NOMO-1 treated with dmso at 0.1 percent for 144 hours (cell line): Measurements from ENCODE around the gene SRSF3.
"Not testable (repeated sequence)": the region's sequence is repeated elsewhere in the genome, so short reads cannot be mapped to it uniquely, and the experiment has no call there.

ENCODE experiments used
- DNase-seq: peaks from one replicate; lab custom pipeline; 2025; ENCODE audit not compliant: unreplicated experiment; lab: John Stamatoyannopoulos, UW

The SRSF3 gene

DNA sequence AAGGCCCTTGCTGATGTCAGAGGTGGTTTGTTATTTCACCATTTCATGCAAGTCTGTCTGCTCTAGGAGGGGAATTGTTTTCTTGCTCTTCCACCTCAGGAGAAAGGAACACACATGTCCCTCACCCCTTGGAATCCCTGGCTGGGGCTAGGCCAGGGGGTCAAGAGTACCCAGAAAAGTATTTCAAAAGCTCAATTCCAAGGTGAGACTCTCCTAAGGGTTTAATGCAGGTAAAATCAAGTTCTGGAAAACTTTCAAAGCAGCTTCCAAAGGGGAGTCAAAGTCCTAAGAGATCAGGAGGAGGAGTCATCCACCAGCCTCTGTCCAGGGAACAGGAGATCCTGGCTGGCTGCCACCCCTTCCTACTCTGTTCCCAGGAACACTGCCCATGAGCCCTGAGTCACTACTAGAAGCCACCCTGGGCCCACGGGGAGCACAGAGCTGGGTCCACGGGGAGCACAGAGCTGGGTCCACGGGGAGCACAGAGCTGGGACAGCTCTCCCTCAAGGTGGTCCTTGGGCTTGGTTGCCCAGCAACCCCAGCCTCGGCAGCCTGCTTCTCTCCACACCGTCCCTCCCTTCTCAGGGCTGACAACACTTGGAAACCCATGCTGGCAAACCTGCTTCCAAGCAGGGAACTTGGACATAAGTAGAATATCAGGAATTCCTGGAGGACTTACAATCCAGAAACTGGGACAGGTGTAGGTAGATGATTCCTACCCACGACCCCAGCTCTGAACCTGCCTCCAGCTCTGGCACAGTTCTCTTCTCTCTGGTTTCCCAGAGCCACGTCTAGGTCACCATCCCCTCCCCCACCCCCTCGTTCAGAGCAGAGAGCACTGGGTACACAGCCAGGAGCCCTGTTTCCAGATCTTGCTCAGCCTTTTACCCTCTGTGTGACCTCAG, 49.0 kb downstream of the SRSF3 start:
- no peak for DNase-seq

DNA sequence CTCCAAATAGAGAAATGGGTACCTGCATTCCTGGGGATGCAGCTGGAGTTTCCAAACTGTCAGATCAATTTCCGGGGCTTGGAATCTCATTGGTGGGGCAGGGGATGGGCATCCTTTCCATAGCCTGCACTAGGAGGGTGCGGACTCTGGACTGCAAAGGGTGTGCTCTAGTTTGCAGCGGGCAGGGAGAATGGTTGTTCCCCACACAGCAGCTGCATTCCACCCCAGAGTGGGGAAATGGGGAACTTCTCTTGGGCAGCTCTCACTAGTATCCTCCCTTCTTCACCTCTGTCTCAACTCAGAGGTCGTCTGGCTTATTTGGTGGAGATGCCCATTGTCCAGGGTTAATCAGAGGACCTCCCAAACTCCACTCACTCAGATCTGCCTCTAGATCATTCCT, 49.8 kb downstream of the SRSF3 start:
- no peak for DNase-seq

DNA sequence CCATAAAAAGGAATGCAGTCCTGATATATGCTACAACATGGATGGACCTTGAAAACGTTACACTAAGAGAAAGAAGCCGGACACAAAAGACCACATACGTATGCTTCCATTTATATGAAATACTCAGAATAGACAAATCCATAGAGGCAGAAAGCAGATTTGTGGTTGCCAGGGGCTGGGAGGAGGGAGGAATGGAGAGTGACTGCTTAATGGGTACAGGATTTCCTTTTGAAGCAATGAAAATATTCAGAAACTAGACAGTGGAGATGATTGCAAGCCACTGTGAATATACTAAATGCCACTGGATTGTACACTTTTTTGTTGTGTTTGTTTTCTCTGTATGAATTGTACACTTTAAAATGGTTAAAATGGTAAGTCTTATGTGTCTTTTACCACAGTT, 54.9 kb downstream of the SRSF3 start:
- DNase-seq: no peak

DNA sequence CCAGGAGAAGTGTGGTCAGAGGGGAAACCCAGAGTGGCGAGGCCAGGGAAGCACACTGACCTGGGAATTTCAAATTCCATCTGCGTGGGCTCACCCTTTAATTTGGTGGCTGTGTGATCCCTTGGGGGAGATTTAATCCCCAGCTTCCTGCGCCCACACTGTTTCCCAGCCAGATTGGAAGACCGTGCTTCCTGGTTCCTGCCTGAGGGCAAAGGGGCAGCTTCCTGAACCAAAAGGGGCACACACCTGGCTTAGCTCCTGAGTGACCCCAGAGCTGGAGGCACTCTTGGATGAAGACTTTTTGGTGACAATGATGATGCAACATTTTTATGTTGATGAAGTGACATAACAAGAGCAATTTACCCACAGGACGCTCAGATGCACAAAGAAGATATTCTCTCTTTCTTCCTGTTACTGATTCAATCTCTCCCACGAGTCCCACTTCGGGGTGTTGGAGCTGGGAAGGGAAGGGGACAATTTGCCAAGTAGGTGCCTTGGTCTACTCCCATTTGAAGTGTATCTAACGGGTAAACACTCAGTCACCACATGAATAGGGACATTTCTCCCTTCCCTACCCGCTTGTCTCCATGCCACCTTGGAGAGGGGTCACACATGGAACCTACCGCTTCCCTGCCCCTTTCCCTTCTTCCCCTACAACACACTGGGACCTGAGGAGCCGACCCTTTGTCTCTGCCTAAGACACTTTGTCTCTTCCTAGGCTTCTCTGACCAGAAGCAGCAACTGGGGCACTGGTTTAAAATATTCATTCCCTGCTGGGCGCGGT, 55.7 kb downstream of the SRSF3 start:
- DNase-seq: peak; percentile 33

DNA sequence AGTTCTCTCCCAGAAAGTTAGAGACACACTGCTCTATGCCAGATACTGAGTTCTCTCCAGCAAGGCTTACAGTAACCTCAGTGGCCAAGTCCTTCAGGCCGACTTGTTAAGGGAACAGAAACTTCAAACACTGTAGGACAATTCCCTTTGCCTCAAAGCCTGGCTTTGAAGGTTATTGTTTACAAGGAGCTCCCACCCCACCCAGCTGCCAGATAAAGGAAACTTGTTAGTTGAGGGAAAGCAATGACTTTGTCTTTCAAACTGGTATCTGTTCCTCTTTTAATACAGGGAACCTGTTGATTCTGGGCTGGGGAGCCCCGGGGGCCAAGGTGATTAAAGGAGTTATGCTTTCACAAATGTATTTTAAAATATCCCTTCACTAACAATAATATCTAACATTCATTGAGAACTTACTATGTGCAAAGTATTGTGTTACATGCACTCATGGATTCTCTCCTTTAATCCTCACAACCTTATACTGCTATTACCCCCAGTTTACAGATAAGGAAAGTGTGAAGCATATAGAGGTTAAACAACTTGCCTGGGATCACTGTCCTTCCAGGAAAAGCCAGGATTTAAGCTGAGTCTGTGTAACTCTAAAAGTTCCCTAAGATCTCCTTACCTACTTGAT, 56.8 kb downstream of the SRSF3 start:
- peak; percentile 85 for DNase-seq

DNA sequence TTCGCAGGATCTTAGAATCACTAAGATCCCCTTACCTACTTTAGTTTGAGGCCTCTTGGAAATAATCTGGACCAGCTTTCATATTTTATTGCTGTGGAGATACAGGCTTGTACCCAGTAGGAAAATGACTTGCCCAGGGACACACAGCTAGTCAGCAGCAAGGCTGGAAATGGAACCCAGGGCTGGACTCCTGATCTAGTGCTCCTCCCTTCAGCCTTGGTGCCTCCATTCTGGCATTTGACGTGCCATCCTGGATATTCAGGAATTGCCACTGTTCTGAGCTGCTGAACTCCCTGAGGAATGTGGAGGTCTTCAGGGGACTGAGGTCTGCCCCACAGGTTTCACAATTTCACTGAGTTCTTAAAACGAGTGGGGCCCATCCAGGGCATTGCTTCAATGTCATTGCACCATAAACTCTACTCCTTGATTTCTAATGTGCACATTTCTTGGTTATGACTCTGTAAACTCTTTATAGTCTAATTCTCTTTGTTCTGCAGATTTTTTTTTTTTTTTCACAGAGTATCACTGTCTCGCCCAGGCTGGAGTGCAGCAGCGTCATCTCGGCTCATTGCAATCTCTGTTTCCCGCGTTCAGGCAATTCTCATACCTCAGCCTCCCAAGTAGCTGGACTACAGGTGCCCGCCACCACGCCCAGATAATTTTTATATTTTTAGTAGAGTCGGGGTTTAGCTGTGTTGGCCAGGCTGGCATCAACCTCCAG, 57.7 kb downstream of the SRSF3 start:
- DNase-seq: no peak

DNA sequence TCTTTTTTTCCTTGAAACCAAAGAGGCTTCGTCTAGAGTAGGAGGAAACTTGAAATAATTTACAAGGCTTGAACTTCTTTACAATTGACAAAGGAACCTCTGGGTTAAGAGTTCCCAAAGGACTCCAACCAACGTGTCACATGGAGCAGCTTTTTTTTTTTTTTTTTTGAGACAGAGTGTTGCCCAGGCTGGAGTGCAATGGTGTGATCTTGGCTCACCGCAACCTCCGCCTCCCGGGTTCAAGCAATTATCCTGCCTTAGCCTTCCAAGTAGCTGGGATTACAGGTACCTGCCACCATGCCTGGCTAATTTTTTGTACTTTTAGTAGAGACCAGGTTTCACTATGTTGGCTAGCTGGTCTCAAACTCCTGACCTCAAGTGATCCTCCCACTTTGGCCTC, 60.3 kb downstream of the SRSF3 start:
- not testable (repeated sequence) for DNase-seq
